Activated CD8-positive, alpha-beta memory T cell treated with anti-CD3 and anti-CD28 coated beads for 1 hour (primary cell): ENCODE data around the gene L3MBTL2.

ENCODE experiments used
- DNase-seq, 2 donors: peaks; one replicate each; pipeline ENCODE4 v3.0.0-alpha.2; 2020; ENCODE audit warnings: low read depth in 1 of 2; ENCODE audit errors: extremely low read depth in 1 of 2

Gene L3MBTL2

GRCh38 chr22:41264408-41264941 lies 59.4 kb downstream of the L3MBTL2 start:
- DNase-seq: no peak

- no peak for DNase-seq
Measured at GRCh38 chr22:41267958-41268357, 62.8 kb downstream of the L3MBTL2 start.

- no peak for DNase-seq
Measured at GRCh38 chr22:41271787-41272186, 66.7 kb downstream of the L3MBTL2 start.

GRCh38 chr22:41273128-41273527 lies 68.0 kb downstream of the L3MBTL2 start:
- no peak for DNase-seq

- DNase-seq: no peak
Measured at GRCh38 chr22:41274856-41275255, 69.7 kb downstream of the L3MBTL2 start.

- DNase-seq: no peak
Measured at GRCh38 chr22:41280065-41280464, 75.0 kb downstream of the L3MBTL2 start.

GRCh38 chr22:41280854-41281253 lies 75.7 kb downstream of the L3MBTL2 start:
- DNase-seq: no peak
